Brain microvascular endothelial cell (primary cell): Measurements from ENCODE around the gene CKLF.

ENCODE experiments used
- DNase-seq: peaks from one replicate; pipeline ENCODE4 v3.0.0-alpha.2; 2020
- H3K27ac ChIP-seq: fragments of 250-450 bp; sonication (Bioruptor Pico); 2 replicates; pipeline ENCODE4 v1.5.1; 2020; ENCODE audit warnings: mild to moderate bottlenecking, moderate library complexity
- H3K27me3 ChIP-seq: fragments of 250-450 bp; sonication (Bioruptor Pico); replicated peaks from 2 replicates; pipeline ENCODE4 v1.5.1; 2020; ENCODE audit warnings: mild to moderate bottlenecking
- H3K36me3 ChIP-seq: fragments of 250-450 bp; sonication (Bioruptor Pico); replicated peaks from 2 replicates; pipeline ENCODE4 v1.5.1; 2020; ENCODE audit warnings: mild to moderate bottlenecking
- H3K4me3 ChIP-seq: 2 replicates; pipeline ENCODE4 v1.5.1; 2011; ENCODE audit warnings: low read depth, mild to moderate bottlenecking, control low read depth, low read length, moderate library complexity
- CTCF ChIP-seq: IDR thresholded peaks from 2 replicates; pipeline ENCODE4 v1.5.1; 2011; ENCODE audit warnings: low read depth, mild to moderate bottlenecking, moderate library complexity, low read length, control low read depth, inconsistent platforms; ENCODE audit errors: missing control alignments
- in situ Hi-C: cut with HindIII; loops from 2 replicates; pipeline ENCODE4 v1.10.0; 2017; ENCODE audit warnings: low sequenced_read_pairs, low pct_ligation_motif_present

The CKLF gene

DNA sequence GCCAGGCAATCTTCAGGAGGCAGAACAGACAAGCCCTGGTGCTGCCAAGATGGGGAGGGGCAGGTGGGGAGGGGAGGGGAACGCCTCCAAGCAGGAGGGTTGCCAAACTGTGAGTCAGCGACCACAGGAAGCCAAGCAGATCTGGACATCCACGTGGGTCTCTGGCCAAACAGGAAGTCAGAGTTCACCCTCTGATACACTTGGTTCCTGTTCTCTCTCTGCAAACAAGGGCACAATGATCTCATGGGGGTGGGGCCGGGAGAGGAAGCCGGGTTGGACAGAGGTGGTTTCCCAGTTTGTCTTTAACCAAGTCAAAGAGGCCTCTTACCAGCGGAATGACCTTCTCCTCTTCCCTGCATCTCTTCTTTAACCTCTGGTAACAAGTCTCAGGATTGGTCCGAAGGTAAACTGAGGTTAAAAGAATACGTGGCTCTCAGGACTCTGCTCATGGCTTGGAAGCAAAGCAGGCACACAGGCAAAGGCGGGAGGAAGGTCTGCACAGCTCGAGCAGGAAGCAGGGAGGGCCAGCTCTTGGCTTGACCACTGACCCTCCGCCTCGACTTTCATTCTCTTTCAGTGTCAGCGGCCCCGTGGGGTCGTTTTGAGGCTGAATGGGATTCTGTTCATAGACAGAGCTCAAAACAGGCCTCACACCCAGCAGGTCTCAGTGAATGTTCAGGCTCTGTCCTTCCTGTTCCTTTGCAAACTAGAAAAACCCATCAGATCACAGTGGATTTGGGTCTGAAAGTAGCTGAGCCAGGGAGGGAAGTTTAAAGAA lies 35.4 kb upstream of the CKLF start:
- no peak overlapping the region for H3K4me3 ChIP-seq
- in situ Hi-C loops = no loop called here

DNA sequence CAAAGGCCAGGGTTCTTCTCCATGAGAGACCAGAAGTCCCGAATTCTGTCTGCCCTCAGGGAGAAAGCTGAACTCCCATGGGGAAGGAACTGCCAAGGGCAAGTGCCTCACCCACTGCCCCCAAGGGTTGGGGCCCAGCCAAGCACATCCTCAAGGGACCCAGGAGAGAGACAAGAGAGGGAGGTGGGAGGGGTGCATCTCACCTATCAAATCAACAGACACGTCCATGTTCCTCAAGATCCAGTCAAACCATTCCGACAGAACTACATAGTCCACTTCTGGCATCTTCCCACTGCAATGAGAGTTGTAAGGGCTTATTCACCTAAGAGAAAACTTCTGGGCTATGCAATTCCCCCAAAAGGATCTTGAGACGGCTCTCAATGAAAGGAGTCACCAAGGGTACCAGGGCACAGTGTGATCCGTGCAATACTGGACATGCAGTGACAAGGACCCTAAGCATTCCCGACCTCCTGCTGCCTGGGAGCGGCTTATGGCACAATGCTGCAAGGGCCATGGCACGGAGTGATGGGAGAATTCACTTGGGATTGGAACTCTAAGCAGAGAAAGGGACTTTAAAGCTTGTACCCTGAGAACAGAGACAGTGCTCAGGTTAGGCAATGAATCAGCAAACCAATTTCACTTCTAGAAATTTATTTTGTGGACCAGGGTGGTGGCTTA lies 34.7 kb upstream of the CKLF start:
- Histone ChIP-seq H3K27me3 (no peaks in the 10 kb centered on the region), H3K36me3 (no peaks in the 10 kb centered on the region), H3K4me3 (no peak overlapping the region), H3K27ac (peak overlapping the region; percentile 67)
- in situ Hi-C loops = no loop called here
- TF ChIP-seq CTCF = no peak
- no peak for DNase-seq

More for the DNA sequence above, 35.4 kb upstream of the CKLF start:
- no peaks in the 10 kb centered on the region for H3K36me3 ChIP-seq
- TF ChIP-seq CTCF = no peak
- peak overlapping the region; percentile 67 for H3K27ac ChIP-seq
- DNase-seq = peak; percentile 97
- no peaks in the 10 kb centered on the region for H3K27me3 ChIP-seq

GRCh38 chr16:66519482-66520373 lies 32.6 kb upstream of the CKLF start:
- Histone ChIP-seq H3K27me3 (no peaks in the 10 kb centered on the region), H3K4me3 (no peak overlapping the region), H3K36me3 (no peaks in the 10 kb centered on the region), H3K27ac (no peak overlapping the region)
- no peak for DNase-seq
- no peak for TF ChIP-seq CTCF
- in situ Hi-C loops = no loop called here

DNA sequence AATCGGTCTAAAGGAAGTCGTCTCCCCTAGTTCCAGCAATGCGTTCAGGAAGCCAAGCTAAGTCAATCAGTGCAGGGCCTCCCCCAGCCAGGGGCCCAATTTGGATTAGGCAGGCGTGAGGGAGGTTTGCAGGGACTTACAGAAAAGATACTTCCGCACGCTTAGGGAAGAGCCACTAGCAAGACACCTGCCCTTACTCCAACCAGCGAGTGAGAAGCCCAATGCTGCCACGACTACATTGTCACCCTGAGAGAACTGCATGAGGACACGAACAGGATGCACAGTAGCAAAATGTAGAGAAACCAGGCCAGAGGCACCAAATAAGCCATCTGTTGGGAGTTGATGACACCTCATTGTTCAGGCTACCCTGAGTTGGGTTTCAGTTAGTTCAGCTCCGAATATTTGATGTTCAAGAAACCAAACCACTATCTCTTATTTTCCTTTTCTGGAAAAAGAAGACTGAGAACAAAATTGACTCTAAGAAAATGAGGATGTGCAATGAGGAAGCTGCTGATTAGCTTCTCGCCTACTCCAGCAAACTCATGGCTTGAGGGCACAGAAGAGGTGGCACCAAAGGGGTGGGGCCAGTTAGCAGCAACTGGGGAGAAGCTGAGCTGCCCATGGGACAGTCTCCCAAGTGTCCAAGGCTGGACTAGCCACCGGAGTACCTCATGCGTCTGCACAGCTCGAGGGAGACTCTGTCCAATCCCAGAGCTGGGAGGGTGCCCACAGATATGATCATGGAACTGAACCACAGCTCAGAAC lies 31.8 kb upstream of the CKLF start:
- H3K4me3 ChIP-seq = no peak overlapping the region
- in situ Hi-C loops = no loop called here

More for the DNA sequence above, 31.8 kb upstream of the CKLF start:
- DNase-seq = no peak
- Histone ChIP-seq H3K36me3 (no peaks in the 10 kb centered on the region), H3K27ac (no peak overlapping the region), H3K27me3 (no peaks in the 10 kb centered on the region)
- TF ChIP-seq CTCF = no peak
